ENCODE data around the gene PTPN12.

- TF ChIP-seq EZH2 (IDR thresholded peaks at IDR 0.05; ENCODE audit: insufficient read depth, poor library complexity, severe bottlenecking) (no peak), EZH2phosphoT487 (IDR thresholded peaks at IDR 0.05; ENCODE audit: insufficient read depth, low read depth) (no peak)
Measured at GRCh38 chr7:77488986-77489385, 48.1 kb upstream of the PTPN12 start.

All from GM23248 (cell line).